Adipocyte (in vitro differentiated cells): Measurements from ENCODE around the gene COPS3.
A peak's percentile ranks its signal among the peaks of the same experiment; 100 is the strongest.

Experiments
- DNase-seq: peaks from one replicate; pipeline ENCODE4 v3.0.0-alpha.2; 2015; ENCODE audit warnings: low read depth
- H3K27me3 ChIP-seq: replicated peaks from 2 replicates; pipeline ENCODE4 v1.7.0; 2013; ENCODE audit warnings: mild to moderate bottlenecking, low read length, moderate library complexity; ENCODE audit not compliant: control insufficient read depth, insufficient read depth
- H3K36me3 ChIP-seq: 2 replicates; pipeline ENCODE4 v1.7.0; 2013; ENCODE audit warnings: low read length, mild to moderate bottlenecking, moderate library complexity; ENCODE audit not compliant: control insufficient read depth, insufficient read depth, severe bottlenecking
- H3K4me1 ChIP-seq: 2 replicates; pipeline ENCODE4 v1.7.0; 2013; ENCODE audit warnings: mild to moderate bottlenecking, low read length, moderate library complexity; ENCODE audit not compliant: control insufficient read depth, insufficient read depth
- H3K4me3 ChIP-seq: 2 replicates; pipeline ENCODE4 v1.7.0; 2013; ENCODE audit warnings: mild to moderate bottlenecking, low read length, moderate library complexity
- H3K9ac ChIP-seq: 2 replicates; pipeline ENCODE4 v1.7.0; 2013; ENCODE audit warnings: mild to moderate bottlenecking, low read length, moderate library complexity
- H3K9me3 ChIP-seq: 2 replicates; pipeline ENCODE4 v1.7.0; 2013; ENCODE audit warnings: mild to moderate bottlenecking, low read length, moderate library complexity; ENCODE audit not compliant: control insufficient read depth

Gene COPS3

DNA sequence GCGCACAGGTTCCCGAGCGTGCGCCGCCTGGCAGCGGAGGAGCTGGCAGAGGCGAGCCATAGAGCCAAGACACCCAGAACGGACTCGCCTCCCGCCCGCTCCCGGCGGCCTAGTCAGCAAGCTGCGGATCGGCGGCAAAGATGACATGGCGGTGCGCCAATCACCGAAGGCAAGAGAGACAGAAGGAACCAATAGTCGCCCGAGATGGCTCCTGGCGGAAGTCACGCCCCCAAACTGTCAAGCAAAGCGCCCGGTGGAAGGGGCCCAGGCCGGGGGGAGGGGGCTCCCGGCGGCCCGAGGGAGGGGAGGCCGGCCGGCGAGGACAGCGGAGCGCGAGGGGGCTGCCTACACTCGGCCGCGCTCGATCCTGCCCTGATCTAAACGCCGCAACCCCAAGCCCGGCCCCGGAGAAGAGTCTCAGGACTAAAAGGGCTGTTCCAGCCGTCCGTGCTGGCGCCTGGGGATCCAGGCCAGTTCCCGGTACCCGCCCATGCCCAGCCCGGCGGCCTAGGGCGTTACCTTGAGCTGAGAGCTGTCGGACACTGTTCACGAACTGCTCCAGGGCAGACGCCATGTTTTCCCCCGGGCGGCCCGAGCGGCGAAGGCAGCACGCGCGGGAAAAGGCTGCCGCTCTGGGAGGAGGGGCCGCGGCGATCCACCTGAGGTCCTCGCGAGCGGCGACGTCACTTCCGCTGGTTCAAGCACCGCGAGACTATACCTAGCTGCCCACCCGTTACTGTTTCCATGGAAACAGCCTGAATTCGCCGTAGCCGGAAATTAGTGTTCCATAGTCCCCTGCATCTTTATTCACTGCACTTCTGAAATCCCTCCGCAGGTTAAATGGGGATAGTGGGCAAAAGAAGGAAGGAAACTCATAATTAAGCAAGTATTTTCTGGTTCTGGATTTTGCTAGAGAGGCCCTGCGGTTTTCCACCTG, at the start of gene COPS3:
COPS3 (minus strand) TSS at position 634 of the 937 bp plus-strand sequence; CDS start at position 574, 60 bp downstream.
- Histone ChIP-seq H3K4me3 (peak within 1 kb of the TSS; percentile 89), H3K27me3 (no peaks in the 10 kb centered on the region), H3K36me3 (no peaks in the 10 kb centered on the region), H3K9ac (peak within 1 kb of the TSS; percentile 96), H3K4me1 (peaks cover 25% of the 10 kb centered on the region), H3K9me3 (no peaks in the 10 kb centered on the region)
- DNase-seq = peak; percentile 100

DNA sequence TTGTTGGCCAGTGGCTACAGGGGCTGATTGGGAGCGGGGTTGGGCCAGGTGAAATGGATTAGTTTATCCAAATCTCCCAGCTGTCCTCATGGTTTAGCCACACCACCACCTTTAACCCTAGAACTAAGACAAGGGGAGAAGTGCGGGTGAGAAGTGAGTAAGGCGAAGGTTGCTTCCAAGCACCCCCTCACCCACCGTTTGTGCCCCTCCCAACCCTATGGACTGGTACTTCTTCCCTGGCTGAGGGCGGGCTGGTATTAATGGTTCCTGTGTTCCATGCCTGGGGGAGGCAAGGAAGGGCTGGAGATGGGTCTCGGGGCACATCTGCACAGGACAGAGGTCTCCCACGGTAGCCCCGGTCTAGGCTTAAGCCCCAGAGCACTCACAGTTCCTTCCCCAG, 47.2 kb upstream of the COPS3 start:
- H3K4me1 ChIP-seq = peaks cover 7% of the 10 kb centered on the region
- H3K9ac ChIP-seq = no peak overlapping the region
- no peak overlapping the region for H3K4me3 ChIP-seq

GRCh38 chr17:17326275-17326875, 45.3 kb upstream of the COPS3 start:
- no peak overlapping the region for H3K4me3 ChIP-seq
- H3K4me1 ChIP-seq = peaks cover 5% of the 10 kb centered on the region
- no peak for DNase-seq
- no peaks in the 10 kb centered on the region for H3K36me3 ChIP-seq
- no peaks in the 10 kb centered on the region for H3K9me3 ChIP-seq
- H3K27me3 ChIP-seq = peaks cover 3% of the 10 kb centered on the region
- H3K9ac ChIP-seq = no peak overlapping the region

More for the DNA sequence above, 47.2 kb upstream of the COPS3 start:
- no peaks in the 10 kb centered on the region for H3K9me3 ChIP-seq
- DNase-seq = no peak
- no peaks in the 10 kb centered on the region for H3K36me3 ChIP-seq
- H3K27me3 ChIP-seq = peaks cover 3% of the 10 kb centered on the region

DNA sequence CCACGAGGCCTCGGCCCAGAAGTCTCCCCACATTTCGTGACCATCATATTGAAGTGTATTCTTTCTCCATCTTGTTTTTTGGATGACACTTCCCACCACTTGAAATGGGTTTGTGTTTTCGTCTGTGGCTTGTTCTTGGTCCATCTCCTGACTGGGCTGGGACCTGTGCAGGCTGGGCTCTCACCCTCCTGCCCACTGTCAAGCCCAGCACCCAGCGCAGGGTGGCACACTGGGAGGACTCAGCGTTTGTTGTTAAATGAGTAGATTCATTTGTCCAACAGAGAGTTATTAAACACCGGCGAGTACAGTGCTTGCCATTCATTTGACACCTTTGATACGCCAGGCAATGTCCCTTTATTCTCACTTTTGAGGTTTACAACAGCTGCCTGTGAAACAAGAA, 44.8 kb upstream of the COPS3 start:
- no peak for DNase-seq
- H3K9ac ChIP-seq = no peak overlapping the region
- no peaks in the 10 kb centered on the region for H3K4me1 ChIP-seq
- H3K9me3 ChIP-seq = no peaks in the 10 kb centered on the region
- peaks cover 3% of the 10 kb centered on the region for H3K27me3 ChIP-seq
- no peak overlapping the region for H3K4me3 ChIP-seq
- H3K36me3 ChIP-seq = no peaks in the 10 kb centered on the region

- no peak overlapping the region for H3K9ac ChIP-seq
- no peak for DNase-seq
- H3K36me3 ChIP-seq = no peaks in the 10 kb centered on the region
- H3K4me3 ChIP-seq = no peak overlapping the region
- H3K4me1 ChIP-seq = no peaks in the 10 kb centered on the region
- peaks cover 3% of the 10 kb centered on the region for H3K27me3 ChIP-seq
- H3K9me3 ChIP-seq = no peaks in the 10 kb centered on the region
These were observed 44.2 kb upstream of the COPS3 start for GRCh38 chr17:17325228-17325627.

GRCh38 chr17:17324616-17325015, 43.6 kb upstream of the COPS3 start:
- Histone ChIP-seq H3K27me3 (peaks cover 3% of the 10 kb centered on the region), H3K4me1 (no peaks in the 10 kb centered on the region), H3K9ac (no peak overlapping the region), H3K9me3 (no peaks in the 10 kb centered on the region), H3K4me3 (no peak overlapping the region), H3K36me3 (no peaks in the 10 kb centered on the region)
- no peak for DNase-seq

DNA sequence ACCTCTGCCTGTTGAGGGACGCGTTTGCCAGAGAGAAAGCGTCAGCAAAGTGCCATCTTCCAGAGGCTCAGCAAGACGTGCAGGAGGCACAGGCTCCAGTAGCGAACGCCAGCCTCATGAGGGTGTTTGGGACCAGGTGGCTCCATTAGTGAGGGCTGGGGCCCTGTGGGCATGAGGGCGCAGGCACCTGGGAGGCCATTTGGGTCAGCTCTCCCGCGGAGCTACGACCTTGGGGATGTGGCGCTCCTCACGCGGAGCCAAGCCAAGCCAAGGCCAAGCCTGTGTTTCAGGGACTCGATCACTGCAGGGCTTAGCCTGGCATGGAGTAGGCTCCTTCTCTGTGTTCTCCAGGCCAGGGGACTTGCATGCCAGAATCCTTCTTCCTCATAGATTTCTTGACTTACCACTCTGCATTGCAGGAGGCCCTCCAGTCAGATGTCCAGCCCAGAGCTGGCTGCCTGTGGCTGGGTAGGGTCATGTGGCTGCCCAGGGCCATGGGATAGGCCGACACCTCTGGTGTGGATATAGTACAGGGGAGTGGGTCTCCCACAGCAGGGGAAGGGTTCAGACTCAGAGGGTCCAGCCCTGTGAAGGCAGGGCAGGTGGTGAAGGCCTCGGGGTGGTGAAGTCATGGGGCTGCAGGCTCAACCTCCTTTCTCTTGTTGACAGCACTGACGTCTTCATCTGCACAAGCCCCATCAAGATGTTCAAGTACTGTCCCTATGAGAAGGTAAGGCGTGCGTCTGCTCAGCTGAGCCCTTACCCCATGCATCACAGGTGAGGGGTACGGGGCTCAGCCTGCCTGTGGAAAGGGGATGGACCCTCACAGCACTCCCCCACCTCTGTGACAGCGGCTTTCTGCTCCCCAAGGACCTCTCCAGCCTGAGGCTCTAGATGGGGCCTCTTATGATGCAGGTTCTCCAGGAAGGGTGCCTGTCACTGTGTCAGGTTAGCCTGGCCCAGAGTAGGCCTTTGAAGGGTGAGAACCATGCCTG, 41.8 kb upstream of the COPS3 start:
- Histone ChIP-seq H3K36me3 (no peaks in the 10 kb centered on the region), H3K4me1 (no peaks in the 10 kb centered on the region), H3K9me3 (no peaks in the 10 kb centered on the region), H3K9ac (no peak overlapping the region), H3K4me3 (no peak overlapping the region), H3K27me3 (no peaks in the 10 kb centered on the region)
- DNase-seq = no peak

GRCh38 chr17:17321356-17322025, 40.4 kb upstream of the COPS3 start:
- no peaks in the 10 kb centered on the region for H3K9me3 ChIP-seq
- no peaks in the 10 kb centered on the region for H3K27me3 ChIP-seq
- H3K9ac ChIP-seq = no peak overlapping the region
- no peak overlapping the region for H3K4me3 ChIP-seq
- no peak for DNase-seq
- H3K4me1 ChIP-seq = no peaks in the 10 kb centered on the region
- H3K36me3 ChIP-seq = no peaks in the 10 kb centered on the region

GRCh38 chr17:17320911-17321220, 39.8 kb upstream of the COPS3 start:
- Histone ChIP-seq H3K36me3 (no peaks in the 10 kb centered on the region), H3K27me3 (no peaks in the 10 kb centered on the region), H3K4me3 (no peak overlapping the region), H3K9ac (no peak overlapping the region), H3K9me3 (no peaks in the 10 kb centered on the region), H3K4me1 (no peaks in the 10 kb centered on the region)
- DNase-seq = no peak

- no peak for DNase-seq
- Histone ChIP-seq H3K27me3 (no peaks in the 10 kb centered on the region), H3K4me3 (no peak overlapping the region), H3K36me3 (no peaks in the 10 kb centered on the region), H3K4me1 (no peaks in the 10 kb centered on the region), H3K9ac (no peak overlapping the region), H3K9me3 (no peaks in the 10 kb centered on the region)
These were observed 39.3 kb upstream of the COPS3 start for GRCh38 chr17:17320188-17320910.
